ENCODE data around the gene AGPAT1.

The AGPAT1 gene

GRCh38 chr6:32118782-32119628 is 56.9 kb downstream of the AGPAT1 start:
- Mint-ChIP-seq H3K4me3 (no peak overlapping the region), H3K36me3 (ENCODE audit: insufficient read depth) (peaks cover 59% of the 10 kb centered on the region), H3K27me3 (no peaks in the 10 kb centered on the region), H3K9me3 (no peaks in the 10 kb centered on the region), H3K27ac (ENCODE audit: low read depth) (peak overlapping the region; percentile 75), H3K4me1 (peaks cover 18% of the 10 kb centered on the region)
- DNase-seq (ENCODE audit: low spot score in 2 of 2) (peak; percentile 40 to 53), ATAC-seq (replicated peaks; ENCODE audit: extremely low read depth, poor library complexity, severe bottlenecking) (peak; percentile 65)
